ENCODE results near the gene F7.

- TF ChIP-seq CTCF (IDR thresholded peaks at IDR 0.05), result no peak
- TF ChIP-seq POLR2A (IDR thresholded peaks at IDR 0.05), result no peak
Measured at GRCh38 chr13:113090415-113090770, 15.2 kb upstream of the F7 start.
